HCEC 1CT (cell line): ENCODE measurements around the gene SEMA3B.
A peak's percentile ranks its signal among the peaks of the same experiment; 100 is the strongest.

Source experiments
- DNase-seq: peaks from one replicate; pipeline ENCODE4 v3.0.0-alpha.2; 2017

Gene SEMA3B

GRCh38 chr3:50319181-50319893, 50.4 kb downstream of the SEMA3B start:
- DNase-seq: no peak

GRCh38 chr3:50319894-50320625, 51.1 kb downstream of the SEMA3B start:
- no peak for DNase-seq

- DNase-seq: peak; percentile 40
These were observed 51.9 kb downstream of the SEMA3B start for GRCh38 chr3:50320853-50321335.

- DNase-seq: peak; percentile 91
These were observed 52.6 kb downstream of the SEMA3B start for GRCh38 chr3:50321336-50322114.

- no peak for DNase-seq
These were observed 53.1 kb downstream of the SEMA3B start for GRCh38 chr3:50322115-50322385.

- DNase-seq: no peak
These were observed 53.6 kb downstream of the SEMA3B start, which contains the start of gene HYAL2 for GRCh38 chr3:50322386-50323091. TSS of gene HYAL2 (minus strand) at chr3:50322745. CDS start at chr3:50320489, 2,256 bp downstream.

GRCh38 chr3:50323092-50323600, 54.2 kb downstream of the SEMA3B start:
- DNase-seq: no peak

- no peak for DNase-seq
These were observed 54.8 kb downstream of the SEMA3B start for GRCh38 chr3:50323614-50324199.

- DNase-seq: peak; percentile 39
These were observed 55.6 kb downstream of the SEMA3B start for GRCh38 chr3:50324351-50325112.

GRCh38 chr3:50325113-50325480, 56.1 kb downstream of the SEMA3B start:
- no peak for DNase-seq

- DNase-seq: no peak
These were observed 56.7 kb downstream of the SEMA3B start for GRCh38 chr3:50325497-50326181.

- no peak for DNase-seq
These were observed 57.2 kb downstream of the SEMA3B start for GRCh38 chr3:50326182-50326541.

- DNase-seq: no peak
These were observed 58.2 kb downstream of the SEMA3B start for GRCh38 chr3:50327129-50327528.
